SK-N-SH treated with all-trans-retinoic acid at 6 μM for 48 hours (cell line): ENCODE results near the gene ZNF567.

Source experiments
- ATAC-seq: fragments of 200-7000 bp; cut with Tn5 transposase; 3 replicates; pipeline ENCODE4 v1.9.1; 2020; ENCODE audit warnings: mild to moderate bottlenecking, moderate library complexity
- ARNTL ChIP-seq: fragments of 450-650 bp; formaldehyde crosslinking; IDR thresholded peaks from 2 replicates; pipeline ENCODE4 v1.5.0; 2020; ENCODE audit warnings: low read depth, mild to moderate bottlenecking, moderate library complexity, borderline replicate concordance
- BACH2 ChIP-seq: fragments of 250-450 bp; sonication (Bioruptor Pico); IDR thresholded peaks from 2 replicates; pipeline ENCODE4 v1.9.0; 2021; ENCODE audit warnings: mild to moderate bottlenecking, borderline replicate concordance
- CREB5 ChIP-seq: fragments of 250-450 bp; sonication (Bioruptor Pico); IDR thresholded peaks from 2 replicates; pipeline ENCODE4 v1.5.1; 2020; ENCODE audit warnings: low read depth, mild to moderate bottlenecking, moderate library complexity
- CSDC2 ChIP-seq: fragments of 250-450 bp; sonication (Bioruptor Pico); IDR thresholded peaks from 2 replicates; pipeline ENCODE4 v1.5.0; 2020; ENCODE audit warnings: mild to moderate bottlenecking, moderate library complexity
- CSRNP3 ChIP-seq: fragments of 250-450 bp; sonication (Bioruptor Pico); IDR thresholded peaks from 2 replicates; pipeline ENCODE4 v1.5.1; 2021; ENCODE audit warnings: mild to moderate bottlenecking, moderate library complexity
- ESRRG ChIP-seq: fragments of 250-450 bp; sonication (Bioruptor Pico); IDR thresholded peaks from 2 replicates; pipeline ENCODE4 v1.6.1; 2021; ENCODE audit warnings: mild to moderate bottlenecking
- GLIS3 ChIP-seq: fragments of 250-450 bp; sonication (Bioruptor Pico); IDR thresholded peaks from 2 replicates; pipeline ENCODE4 v1.5.0; 2020; ENCODE audit warnings: mild to moderate bottlenecking, moderate library complexity
- ISL1 ChIP-seq: fragments of 250-450 bp; sonication (Bioruptor Pico); IDR thresholded peaks from 2 replicates; pipeline ENCODE4 v2.1.2; 2022; ENCODE audit warnings: mild to moderate bottlenecking, moderate library complexity
- OSR1 ChIP-seq: fragments of 250-450 bp; sonication (Bioruptor Pico); IDR thresholded peaks from 2 replicates; pipeline ENCODE4 v1.8.0; 2022; ENCODE audit warnings: moderate library complexity, mild to moderate bottlenecking, inconsistent platforms
- PATZ1 ChIP-seq: fragments of 250-450 bp; sonication (Bioruptor Pico); IDR thresholded peaks from 2 replicates; pipeline ENCODE4 v1.8.0; 2020; ENCODE audit warnings: mild to moderate bottlenecking, moderate library complexity, borderline replicate concordance
- POU6F1 ChIP-seq: fragments of 250-450 bp; sonication (Bioruptor Pico); IDR thresholded peaks from 2 replicates; pipeline ENCODE4 v1.8.0; 2021; ENCODE audit warnings: low read depth, mild to moderate bottlenecking, moderate library complexity, borderline replicate concordance
- PPARA ChIP-seq: fragments of 250-450 bp; sonication (Bioruptor Pico); IDR thresholded peaks from 2 replicates; pipeline ENCODE4 v1.5.0; 2020; ENCODE audit warnings: mild to moderate bottlenecking, borderline replicate concordance
- RARB ChIP-seq: fragments of 250-450 bp; sonication (Bioruptor Pico); IDR thresholded peaks from 2 replicates; pipeline ENCODE4 v1.8.0; 2021; ENCODE audit warnings: mild to moderate bottlenecking, moderate library complexity
- SNAI2 ChIP-seq: fragments of 250-450 bp; sonication (Bioruptor Pico); IDR thresholded peaks from 2 replicates; pipeline ENCODE4 v1.5.0; 2020; ENCODE audit warnings: mild to moderate bottlenecking, moderate library complexity
- TOX ChIP-seq: fragments of 250-450 bp; sonication (Bioruptor Pico); IDR thresholded peaks from 2 replicates; pipeline ENCODE4 v1.8.0; 2021; ENCODE audit warnings: mild to moderate bottlenecking, moderate library complexity, borderline replicate concordance
- TSHZ2 ChIP-seq: fragments of 250-450 bp; sonication (Bioruptor Pico); IDR thresholded peaks from 2 replicates; pipeline ENCODE4 v1.5.0; 2020; ENCODE audit warnings: mild to moderate bottlenecking, moderate library complexity
- ZC3H10 ChIP-seq: fragments of 250-450 bp; sonication (Bioruptor Pico); IDR thresholded peaks from 2 replicates; pipeline ENCODE4 v1.5.1; 2021; ENCODE audit warnings: mild to moderate bottlenecking, moderate library complexity
- ZFP3 ChIP-seq: fragments of 250-450 bp; sonication (Bioruptor Pico); IDR thresholded peaks from 2 replicates; pipeline ENCODE4 v1.5.0; 2020; ENCODE audit warnings: mild to moderate bottlenecking, moderate library complexity
- ZFP30 ChIP-seq: fragments of 450-650 bp; formaldehyde crosslinking; IDR thresholded peaks from 2 replicates; pipeline ENCODE4 v1.5.0; 2022; ENCODE audit warnings: mild to moderate bottlenecking, moderate library complexity
- ZNF565 ChIP-seq: fragments of 450-650 bp; formaldehyde crosslinking; conservative IDR thresholded peaks from 2 replicates; pipeline ENCODE4 v1.5.0; 2020; ENCODE audit warnings: low read depth, mild to moderate bottlenecking, moderate library complexity

ZNF567 gene

GRCh38 chr19:36679455-36679854 lies 8.0 kb upstream of the ZNF567 start (continued):
- no peak for TF ChIP-seq TSHZ2
- no peak for TF ChIP-seq BACH2 (CRISPR knock-in tag)
- TF ChIP-seq GLIS3 (CRISPR knock-in tag), result no peak
- no peak for TF ChIP-seq ZC3H10 (CRISPR knock-in tag)
- no peak for TF ChIP-seq ZFP30
- no peak for TF ChIP-seq CREB5

- TF ChIP-seq CREB5, result no peak
- no peak for TF ChIP-seq ISL1 (CRISPR knock-in tag)
- no peak for TF ChIP-seq TSHZ2
- no peak for TF ChIP-seq ZFP30
- no peak for TF ChIP-seq RARB (CRISPR knock-in tag)
- TF ChIP-seq BACH2 (CRISPR knock-in tag), result no peak
- TF ChIP-seq ZC3H10 (CRISPR knock-in tag), result no peak
- TF ChIP-seq ARNTL (CRISPR knock-in tag), result no peak
- no peak for TF ChIP-seq PATZ1 (CRISPR knock-in tag)
- no peak for TF ChIP-seq TOX (CRISPR knock-in tag)
- no peak for TF ChIP-seq PPARA
- no peak for TF ChIP-seq POU6F1 (CRISPR knock-in tag)
- no peak for TF ChIP-seq OSR1 (CRISPR knock-in tag)
- no peak for TF ChIP-seq CSDC2 (CRISPR knock-in tag)
- TF ChIP-seq, all 23 proteins: peak for 0
- ATAC-seq, result no peak
Measured at GRCh38 chr19:36685835-36686234, 1.6 kb upstream of the ZNF567 start.

GRCh38 chr19:36686365-36687213 lies 823 bp upstream of the ZNF567 start:
- peak; percentile 54 for ATAC-seq
- TF ChIP-seq SNAI2 (CRISPR knock-in tag) (no peak), ESRRG (CRISPR knock-in tag) (no peak), CSRNP3 (CRISPR knock-in tag) (no peak; the same call in 1 of the 2 replicates), ZFP3 (CRISPR knock-in tag) (no peak), ARNTL (CRISPR knock-in tag) (no peak), TSHZ2 (no peak), PPARA (no peak), ISL1 (CRISPR knock-in tag) (no peak), TOX (CRISPR knock-in tag) (no peak), ZNF565 (CRISPR knock-in tag) (no peak)
